GM12891 (cell line): ENCODE data around the gene TAGAP.

Experiments
- PAX5 ChIP-seq: IDR thresholded peaks from 2 replicates; pipeline ENCODE4 v1.6.1; 2011; ENCODE audit warnings: low read length, moderate library complexity, mild to moderate bottlenecking; ENCODE audit not compliant: insufficient read depth, severe bottlenecking
- POLR2A ChIP-seq: IDR thresholded peaks from 2 replicates; pipeline ENCODE4 v1.6.1; 2011; ENCODE audit warnings: low read depth, low read length, control low read depth
- POLR2AphosphoS5 ChIP-seq: IDR thresholded peaks from 2 replicates; pipeline ENCODE4 v1.6.1; 2011; ENCODE audit warnings: low read depth, low read length, control low read depth
- SPI1 ChIP-seq: IDR thresholded peaks from 2 replicates; pipeline ENCODE4 v1.6.1; 2011; ENCODE audit warnings: low read depth, low read length, control low read depth
- TAF1 ChIP-seq: IDR thresholded peaks from 2 replicates; pipeline ENCODE4 v1.6.1; 2011; ENCODE audit warnings: low read depth, low read length, control low read depth

GRCh38 chr6:159047891-159048685, 3.3 kb upstream of the TAGAP start:
- no peak for TF ChIP-seq TAF1
- TF ChIP-seq POLR2A: no peak
- no peak for TF ChIP-seq POLR2AphosphoS5
- TF ChIP-seq SPI1: no peak
- no peak for TF ChIP-seq PAX5
